Ovary (tissue), 3 donors: Measurements from ENCODE around the gene NFE2L2.

Source experiments
- CTCF ChIP-seq, 3 donors: fragments of 450-650 bp in 2 of 3; fragments of 200-600 bp in 1 of 3; IDR thresholded peaks; one replicate each; pipeline versions ENCODE4 v1.5.1 to v1.8.0; 2016 to 2022; ENCODE audit warnings: antibody characterized with exemption in 3 of 3, mild to moderate bottlenecking in 1 of 3
- POLR2A ChIP-seq: fragments of 450-650 bp; IDR thresholded peaks from one replicate; pipeline ENCODE4 v1.6.1; 2017; ENCODE audit warnings: antibody characterized with exemption, mild to moderate bottlenecking, moderate library complexity
- donor health status: DM: no; HTN: no; CAD: no.

- TF ChIP-seq POLR2A (no peak), CTCF (IDR thresholded peaks at IDR 0.05) (no peak)
Measured at GRCh38 chr2:177245010-177245422, 19.5 kb downstream of the NFE2L2 start.
